BLaER1 treated with 17β-estradiol and CSF1 and Interleukin-3, amounts not matched to agents 10 nM and 100 nM (cell line): ENCODE measurements around the gene SH3BP2.
A peak's percentile ranks its signal among the peaks of the same experiment; 100 is the strongest.

ENCODE experiments used
- H3K27ac ChIP-seq, 11 experiments: shearing (Covaris generic); formaldehyde crosslinking; 2 replicates each; pipeline ENCODE4 v1.8.1; 2022
- H3K27me3 ChIP-seq, 11 experiments: shearing (Covaris generic); formaldehyde crosslinking; 2 replicates each; pipeline ENCODE4 v1.8.1; 2022
- H3K36me3 ChIP-seq, 11 experiments: shearing (Covaris generic); formaldehyde crosslinking; 2 replicates each; pipeline ENCODE4 v1.8.1; 2022
- H3K4me1 ChIP-seq, 10 experiments: shearing (Covaris generic); formaldehyde crosslinking; 2 replicates each; pipeline ENCODE4 v1.8.1; 2022
- H3K4me2 ChIP-seq, 11 experiments: shearing (Covaris generic); formaldehyde crosslinking; 2 replicates each; pipeline ENCODE4 v1.8.1; 2022
- H3K4me3 ChIP-seq, 10 experiments: shearing (Covaris generic); formaldehyde crosslinking; 2 replicates each; pipeline ENCODE4 v1.8.1; 2022
- H3K9ac ChIP-seq, 11 experiments: shearing (Covaris generic); formaldehyde crosslinking; 2 replicates each; pipeline ENCODE4 v1.8.1; 2022
- H3K9me3 ChIP-seq, 11 experiments: shearing (Covaris generic); formaldehyde crosslinking; replicated peaks in 1 of 11; 2 replicates each; pipeline ENCODE4 v1.8.1; 2022
- H4K20me1 ChIP-seq, 11 experiments: shearing (Covaris generic); formaldehyde crosslinking; 2 replicates each; pipeline ENCODE4 v1.8.1; 2022
- Cebpa-rat ChIP-seq, 11 experiments: shearing (Covaris generic); IDR thresholded peaks; 2 replicates each; pipeline ENCODE4 v1.8.1; 2022

SH3BP2 gene

GRCh38 chr4:2802618-2803531 lies 10.0 kb downstream of the SH3BP2 start:
- peak overlapping the region; percentile 18 to 62 (median 48); a peak in 15 of 22 replicates for H3K9ac ChIP-seq
- H3K4me1 ChIP-seq, result peaks cover 84 to 100% (median 97%) of the 10 kb centered on the region in 10 experiments
- H3K9me3 ChIP-seq, result no peaks in the 10 kb centered on the region
- no peaks in the 10 kb centered on the region for H3K27me3 ChIP-seq
- peaks cover 0 to 77% (median 16%) of the 10 kb centered on the region in 11 experiments; a peak in 12 of 22 replicates for H4K20me1 ChIP-seq
- peak overlapping the region; percentile 95 to 100 (median 98) for H3K4me2 ChIP-seq
- peak overlapping the region; percentile 15 to 87 (median 76); a peak in 21 of 22 replicates for H3K27ac ChIP-seq
- peaks cover 0 to 58% (median 0%) of the 10 kb centered on the region in 11 experiments; a peak in 10 of 22 replicates for H3K36me3 ChIP-seq
- no peak for TF ChIP-seq Cebpa-rat (IDR thresholded peaks at IDR 0.05)
- H3K4me3 ChIP-seq, result peak overlapping the region in 3 of 10 experiments; percentile 41 to 60 (median 54); a peak in 5 of 20 replicates

- Histone ChIP-seq H3K36me3 (peaks cover 0 to 63% (median 0%) of the 10 kb centered on the region in 11 experiments; a peak in 10 of 22 replicates), H3K9ac (peak overlapping the region; percentile 52 to 77 (median 70)), H3K4me2 (peak overlapping the region; percentile 95 to 100 (median 98)), H3K4me1 (peaks cover 83 to 97% (median 95%) of the 10 kb centered on the region in 10 experiments), H3K27me3 (no peaks in the 10 kb centered on the region), H3K9me3 (no peaks in the 10 kb centered on the region), H4K20me1 (peaks cover 0 to 80% (median 18%) of the 10 kb centered on the region in 11 experiments; a peak in 12 of 22 replicates), H3K4me3 (peak overlapping the region in 9 of 10 experiments; percentile 8 to 60 (median 41); a peak in 16 of 20 replicates), H3K27ac (peak overlapping the region; percentile 31 to 87 (median 78); a peak in 21 of 22 replicates)
- TF ChIP-seq Cebpa-rat (IDR thresholded peaks at IDR 0.05), result peak in 10 of 11 experiments; percentile 44 to 90 (median 68); a peak in 15 of 22 replicates
These were observed 11.0 kb downstream of the SH3BP2 start for GRCh38 chr4:2803624-2804448.

GRCh38 chr4:2804449-2804972 lies 11.6 kb downstream of the SH3BP2 start:
- peak overlapping the region; percentile 31 to 87 (median 78) for H3K27ac ChIP-seq
- peak overlapping the region in 9 of 10 experiments; percentile 24 to 60 (median 41); a peak in 16 of 20 replicates for H3K4me3 ChIP-seq
- peaks cover 0 to 81% (median 18%) of the 10 kb centered on the region in 11 experiments; a peak in 11 of 22 replicates for H4K20me1 ChIP-seq
- TF ChIP-seq Cebpa-rat (IDR thresholded peaks at IDR 0.05), result no peak
- H3K36me3 ChIP-seq, result peaks cover 0 to 63% (median 0%) of the 10 kb centered on the region in 11 experiments; a peak in 10 of 22 replicates
- H3K9ac ChIP-seq, result peak overlapping the region; percentile 52 to 77 (median 70)
- peaks cover 83 to 94% (median 92%) of the 10 kb centered on the region in 10 experiments for H3K4me1 ChIP-seq
- H3K27me3 ChIP-seq, result no peaks in the 10 kb centered on the region
- no peaks in the 10 kb centered on the region for H3K9me3 ChIP-seq
- peak overlapping the region; percentile 95 to 100 (median 98) for H3K4me2 ChIP-seq

- H3K4me1 ChIP-seq, result peaks cover 89 to 94% (median 93%) of the 10 kb centered on the region in 10 experiments
- no peak for TF ChIP-seq Cebpa-rat (IDR thresholded peaks at IDR 0.05)
- peak overlapping the region; percentile 20 to 60 (median 40); a peak in 17 of 20 replicates for H3K4me3 ChIP-seq
- H3K36me3 ChIP-seq, result peaks cover 0 to 65% (median 0%) of the 10 kb centered on the region in 11 experiments; a peak in 10 of 22 replicates
- H3K27me3 ChIP-seq, result no peaks in the 10 kb centered on the region
- peak overlapping the region; percentile 31 to 87 (median 78) for H3K27ac ChIP-seq
- peak overlapping the region; percentile 95 to 100 (median 98) for H3K4me2 ChIP-seq
- peak overlapping the region; percentile 52 to 77 (median 70) for H3K9ac ChIP-seq
- no peaks in the 10 kb centered on the region for H3K9me3 ChIP-seq
- H4K20me1 ChIP-seq, result peaks cover 0 to 86% (median 18%) of the 10 kb centered on the region in 11 experiments; a peak in 11 of 22 replicates
These were observed 12.2 kb downstream of the SH3BP2 start for GRCh38 chr4:2804973-2805501.

GRCh38 chr4:2805712-2806389 lies 13.0 kb downstream of the SH3BP2 start:
- Histone ChIP-seq H3K4me2 (peak overlapping the region; percentile 95 to 100 (median 98)), H3K9me3 (no peaks in the 10 kb centered on the region), H3K4me1 (peaks cover 91 to 94% (median 93%) of the 10 kb centered on the region in 10 experiments), H3K27me3 (no peaks in the 10 kb centered on the region), H3K9ac (peak overlapping the region; percentile 52 to 77 (median 70)), H4K20me1 (peaks cover 0 to 89% (median 18%) of the 10 kb centered on the region in 11 experiments; a peak in 11 of 22 replicates), H3K36me3 (peaks cover 0 to 69% (median 0%) of the 10 kb centered on the region in 11 experiments; a peak in 10 of 22 replicates), H3K27ac (peak overlapping the region; percentile 31 to 87 (median 78); a peak in 21 of 22 replicates), H3K4me3 (peak overlapping the region; percentile 20 to 60 (median 40); a peak in 18 of 20 replicates)
- no peak for TF ChIP-seq Cebpa-rat (IDR thresholded peaks at IDR 0.05)

GRCh38 chr4:2806390-2807355 lies 13.8 kb downstream of the SH3BP2 start:
- Histone ChIP-seq H3K9ac (peak overlapping the region; percentile 52 to 77 (median 70)), H3K27ac (peak overlapping the region; percentile 31 to 87 (median 78); a peak in 21 of 22 replicates), H3K9me3 (no peaks in the 10 kb centered on the region), H3K27me3 (no peaks in the 10 kb centered on the region), H3K36me3 (peaks cover 0 to 67% (median 0%) of the 10 kb centered on the region in 11 experiments; a peak in 10 of 22 replicates), H3K4me3 (peak overlapping the region; percentile 20 to 60 (median 40); a peak in 15 of 20 replicates), H4K20me1 (peaks cover 0 to 91% (median 18%) of the 10 kb centered on the region in 11 experiments; a peak in 11 of 22 replicates), H3K4me1 (peaks cover 91 to 94% (median 93%) of the 10 kb centered on the region in 10 experiments), H3K4me2 (peak overlapping the region; percentile 95 to 100 (median 98))
- TF ChIP-seq Cebpa-rat (IDR thresholded peaks at IDR 0.05), result no peak
